Endodermal cell (in vitro differentiated cells): ENCODE measurements around the gene MZF1. TPM values are rescaled to one million over a fixed set of nuclear protein-coding genes. Genes with fewer than 3 reads are reported as not detected.
"Not testable (repeated sequence)": the region's sequence is repeated elsewhere in the genome, so short reads cannot be mapped to it uniquely, and the experiment has no call there.

Experiments
- DNase-seq: peaks from one replicate; pipeline ENCODE4 v3.0.0-alpha.2; 2017
- H3K27ac ChIP-seq: 2 replicates; pipeline ENCODE4 v1.5.1; 2013; ENCODE audit warnings: mild to moderate bottlenecking, low read depth, low read length, moderate library complexity
- H3K27me3 ChIP-seq: 2 replicates; pipeline ENCODE4 v1.6.1; 2013; ENCODE audit warnings: mild to moderate bottlenecking, low read length, moderate library complexity; ENCODE audit not compliant: insufficient read depth, control insufficient read depth, poor library complexity, severe bottlenecking
- H3K36me3 ChIP-seq: 2 replicates; pipeline ENCODE4 v1.7.0; 2013; ENCODE audit warnings: mild to moderate bottlenecking, low read length, moderate library complexity; ENCODE audit not compliant: control insufficient read depth, insufficient read depth
- H3K4me1 ChIP-seq: one replicate; pipeline ENCODE4 v1.7.0; 2013; ENCODE audit warnings: low read length; ENCODE audit not compliant: control insufficient read depth, insufficient read depth
- H3K4me3 ChIP-seq: 2 replicates; pipeline ENCODE4 v1.5.1; 2013; ENCODE audit warnings: mild to moderate bottlenecking, low read length, moderate library complexity
- H3K9ac ChIP-seq: 2 replicates; pipeline ENCODE4 v1.6.1; 2013; ENCODE audit warnings: mild to moderate bottlenecking, low read length, moderate library complexity; ENCODE audit not compliant: poor library complexity, severe bottlenecking; ENCODE audit errors: extremely low read depth
- H3K9me3 ChIP-seq: 2 replicates; pipeline ENCODE4 v1.6.1; 2013; ENCODE audit warnings: mild to moderate bottlenecking, low read length, moderate library complexity; ENCODE audit not compliant: control insufficient read depth
- H3K27ac Mint-ChIP-seq: 2 replicates; pipeline ENCODE4 v1.8.0; 2020; ENCODE audit warnings: mixed read lengths
- H3K27me3 Mint-ChIP-seq: 2 replicates; pipeline ENCODE4 v1.8.0; 2021; ENCODE audit warnings: mild to moderate bottlenecking, mixed read lengths; ENCODE audit not compliant: insufficient read depth
- H3K36me3 Mint-ChIP-seq: 2 replicates; pipeline ENCODE4 v1.8.0; 2020; ENCODE audit warnings: low read depth, mixed read lengths
- H3K4me1 Mint-ChIP-seq: 2 replicates; pipeline ENCODE4 v1.8.0; 2020; ENCODE audit warnings: mixed read lengths
- H3K4me3 Mint-ChIP-seq: 2 replicates; pipeline ENCODE4 v1.8.0; 2020; ENCODE audit warnings: mild to moderate bottlenecking, moderate library complexity, mixed read lengths
- H3K9me3 Mint-ChIP-seq: 2 replicates; pipeline ENCODE4 v1.8.0; 2020; ENCODE audit warnings: mild to moderate bottlenecking, mixed read lengths
- CTCF ChIP-seq: fragments of 200-600 bp; sonication (generic); conservative IDR thresholded peaks from 2 replicates; pipeline ENCODE4 v1.5.0; 2021; ENCODE audit warnings: antibody characterized with exemption, mild to moderate bottlenecking
- WGBS, 2 experiments: methylation state at CpG; one replicate each; pipeline versions ENCODE4 v1.1.5 to v1.1.7; 2013; ENCODE audit warnings: missing lambda C conversion rate in 2 of 2, mixed read lengths in 1 of 2; ENCODE audit not compliant: insufficient coverage in 1 of 2, insufficient read length in 1 of 2; 5-methylcytosine and 5-hydroxymethylcytosine counted together
- long read RNA-seq, 4 experiments: library from polyadenylated mRNA in 2 of 4; library from RNA in 1 of 4; library from capped mRNA in 1 of 4; stranded (forward) in 3 of 4; unstranded in 1 of 4; transcript quantifications; one replicate each; pipeline ENCODE4 v2.0.0, GENCODE V29; 2020 to 2021; ENCODE audit warnings: inconsistent platforms in 1 of 4
- polyA plus RNA-seq, 2 experiments: library from polyadenylated mRNA; stranded (reverse); fragments of 50-300 nt; gene quantifications; one replicate each; pipeline ENCODE4 v1.2.3, GENCODE V29; 2013
- total RNA-seq, 2 donors: library from RNA; stranded (reverse); fragmentation: NEBNext Ultra II Directional in 1 of 2; extraction: Animal tissue kit (Norgen Biotek cat#: 25700) in 1 of 2; gene quantifications; 2 replicates in 1 of 2; 3 replicates in 1 of 2; pipeline ENCODE4 v1.2.1, GENCODE V29; 2021

Gene MZF1
- total RNA-seq: 10 to 100 TPM; 24.3 to 33.1 TPM
- 26.1 TPM for polyA plus RNA-seq (2013, experiment 1 of 2)
- polyA plus RNA-seq (2013, experiment 2 of 2): 22.6 TPM
- long read RNA-seq, experiment 1, partial matches to known transcripts: 0 of 5 reads
- long read RNA-seq, experiment 1, other reads (novel, unspliced or antisense): 1 of 5 reads
- long read RNA-seq, experiment 2, transcript MZF1-207 (1 exons, 2,683 nt): major isoform, 7 of 26 reads
- long read RNA-seq, experiment 2, transcript MZF1-201 (6 exons, 2,905 nt): minor isoform, 6 of 26 reads
- long read RNA-seq, experiment 2, partial matches to known transcripts: 4 of 26 reads
- long read RNA-seq, experiment 2, other reads (novel, unspliced or antisense): 8 of 26 reads
- long read RNA-seq, experiment 3, transcript MZF1-201 (6 exons, 2,905 nt): major isoform, 9 of 42 reads
- long read RNA-seq, experiment 3, transcript MZF1-206 (6 exons, 2,587 nt): minor isoform, 6 of 42 reads
- long read RNA-seq, experiment 3, transcript MZF1-207 (1 exons, 2,683 nt): minor isoform, 8 of 42 reads
- long read RNA-seq, experiment 3, partial matches to known transcripts: 2 of 42 reads
- long read RNA-seq, experiment 3, other reads (novel, unspliced or antisense): 17 of 42 reads
- long read RNA-seq, experiment 4, partial matches to known transcripts: 0 of 2 reads
- long read RNA-seq, experiment 4, other reads (novel, unspliced or antisense): 1 of 2 reads

DNA sequence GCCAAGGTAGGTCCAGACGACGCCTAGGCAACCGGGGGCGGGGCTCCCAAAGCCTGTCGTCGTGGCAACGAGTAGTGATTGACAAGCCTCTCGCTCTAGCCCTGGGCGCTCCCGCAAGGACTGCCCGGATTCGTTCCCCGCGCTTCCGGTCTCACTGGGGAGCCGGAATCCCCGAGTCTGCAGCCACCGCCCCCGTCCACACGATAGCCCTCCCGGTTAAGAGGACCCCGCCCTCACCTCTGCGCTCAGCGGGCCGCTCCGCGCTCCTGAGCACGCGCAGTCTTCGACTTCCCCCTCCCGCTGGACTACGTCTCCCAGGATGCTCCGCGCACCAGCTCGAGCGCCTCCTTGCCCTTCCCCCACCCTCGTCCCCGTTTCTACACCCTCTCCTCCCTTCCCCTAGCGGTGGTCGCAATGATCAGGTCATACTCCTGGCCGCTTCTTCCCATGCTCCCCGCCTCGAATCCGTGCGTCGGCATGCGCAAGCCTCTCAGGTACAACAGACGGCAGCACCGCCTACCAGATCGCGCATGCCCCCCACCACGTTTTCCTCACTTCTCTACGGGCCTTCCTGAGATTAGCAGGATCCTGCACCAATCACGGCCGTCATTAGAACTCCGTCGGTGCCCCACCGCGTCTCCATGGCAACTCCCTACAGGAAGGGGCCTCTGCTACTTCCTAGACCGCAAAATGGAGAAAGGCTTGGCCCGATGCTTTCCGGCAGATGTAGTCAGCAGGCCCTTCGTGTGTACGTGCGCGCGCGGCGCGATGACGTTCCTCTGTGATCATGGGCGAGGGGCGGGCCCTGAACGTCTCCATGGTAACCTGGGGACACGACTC, at the start of gene MZF1:
Gene MZF1 (minus strand): TSS at position 518 of the 840 bp plus-strand sequence. CDS start 1,946 bp downstream, outside the sequence.
- H3K27ac Mint-ChIP-seq: peak within 1 kb of the TSS; percentile 100
- Histone ChIP-seq H3K9ac (peak within 1 kb of the TSS; percentile 81), H3K27ac (peak within 1 kb of the TSS; percentile 96), H3K4me1 (no peaks in the 10 kb centered on the region), H3K4me3 (peak within 1 kb of the TSS; percentile 90), H3K27me3 (no peaks in the 10 kb centered on the region), H3K9me3 (no peaks in the 10 kb centered on the region), H3K36me3 (peaks cover 33% of the 10 kb centered on the region)
- peaks cover 13% of the 10 kb centered on the region for H3K4me1 Mint-ChIP-seq
- H3K4me3 Mint-ChIP-seq: peak within 1 kb of the TSS; percentile 97
- 0% methylated on average over 41 to 75 of the region's 75 CpGs for WGBS, 2 experiments
- peak; percentile 100 for DNase-seq
- H3K27me3 Mint-ChIP-seq: no peaks in the 10 kb centered on the region
- peak; percentile 54 for TF ChIP-seq CTCF
- H3K36me3 Mint-ChIP-seq: peaks cover 5% of the 10 kb centered on the region
- no peaks in the 10 kb centered on the region for H3K9me3 Mint-ChIP-seq

DNA sequence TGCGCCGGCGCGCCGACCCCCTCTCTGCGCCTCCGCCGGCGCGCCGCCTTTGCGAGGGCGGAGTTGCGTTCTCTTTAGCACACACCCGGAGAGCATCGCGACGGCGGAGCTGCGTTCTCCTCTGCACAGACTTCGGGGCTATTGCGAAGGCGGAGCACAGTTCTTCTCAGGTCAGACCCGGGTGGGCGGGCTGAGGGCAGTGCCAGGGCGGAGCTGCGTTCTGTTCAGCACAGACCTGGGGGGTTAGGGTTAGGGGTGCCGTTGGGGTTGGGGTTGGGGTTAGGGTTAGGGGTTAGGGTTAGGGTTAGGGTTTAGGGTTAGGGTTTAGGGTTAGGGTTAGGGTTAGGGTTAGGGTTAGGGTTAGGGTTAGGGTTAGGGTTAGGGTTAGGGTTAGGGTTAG, 34.1 kb upstream of the MZF1 start:
- H3K36me3 ChIP-seq, DNase-seq, H3K4me1 Mint-ChIP-seq, H3K4me3 ChIP-seq, H3K27ac Mint-ChIP-seq, H3K9me3 Mint-ChIP-seq, H3K4me1 ChIP-seq, H3K9ac ChIP-seq, H3K9me3 ChIP-seq, H3K27ac ChIP-seq, H3K4me3 Mint-ChIP-seq, H3K36me3 Mint-ChIP-seq, H3K27me3 ChIP-seq, H3K27me3 Mint-ChIP-seq: not testable (repeated sequence)
- 95% methylated on average over 20 of the region's 28 CpGs; no CpG with 5 or more reads in 1 of the 2 experiments for WGBS, 2 experiments

DNA sequence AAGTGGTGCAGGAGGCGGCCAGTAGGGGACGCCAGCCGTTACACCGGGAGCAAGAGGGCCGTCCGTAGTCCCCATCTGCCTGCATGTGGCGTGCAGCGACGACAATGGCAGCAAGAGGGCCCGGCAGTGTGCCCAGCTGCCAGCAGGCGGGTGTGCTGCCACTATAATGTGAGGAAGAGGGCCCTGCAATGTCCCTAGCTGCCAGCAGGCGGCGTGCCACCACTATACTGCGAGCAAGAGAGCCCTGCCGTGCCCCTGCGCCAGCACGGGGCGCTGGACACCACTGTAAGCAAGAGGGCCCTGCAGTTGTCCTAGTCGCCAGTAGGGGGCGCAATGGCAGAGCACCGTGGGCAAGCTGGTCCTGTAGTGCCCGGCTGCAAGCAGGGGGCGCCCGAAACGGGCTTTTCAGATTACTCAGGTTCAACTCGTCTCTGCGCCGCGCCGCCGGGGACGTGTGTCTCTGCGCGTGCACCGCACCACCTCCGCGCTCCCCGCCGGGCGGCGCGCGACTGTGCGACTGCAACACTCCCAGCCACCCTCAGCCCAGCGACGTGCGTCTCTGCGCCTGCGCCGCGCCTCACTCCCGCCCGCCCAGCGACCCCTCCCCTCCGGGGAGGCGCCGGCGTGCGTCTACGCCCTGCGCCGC, 33.2 kb upstream of the MZF1 start:
- H3K9ac ChIP-seq, H3K36me3 ChIP-seq, H3K27ac Mint-ChIP-seq, H3K4me3 ChIP-seq, H3K9me3 Mint-ChIP-seq, H3K27me3 Mint-ChIP-seq, H3K27me3 ChIP-seq, H3K4me1 ChIP-seq, DNase-seq, H3K4me3 Mint-ChIP-seq, H3K27ac ChIP-seq, H3K4me1 Mint-ChIP-seq, H3K9me3 ChIP-seq, H3K36me3 Mint-ChIP-seq: not testable (repeated sequence)
- 88 to 91% methylated on average over 20 to 40 of the region's 62 CpGs for WGBS, 2 experiments
